HepG2 (cell line): Measurements from ENCODE around the gene MRPS34. TPM values are rescaled to one million over a fixed set of nuclear protein-coding genes. Genes with fewer than 3 reads are reported as not detected.
A peak's percentile ranks its signal among the peaks of the same experiment; 100 is the strongest.

Source experiments
- ARID2 ChIP-seq: sonication (generic); formaldehyde crosslinking; IDR thresholded peaks from 2 replicates; pipeline ENCODE4 v1.8.1; 2022; ENCODE audit warnings: mild to moderate bottlenecking, missing genetic modification reagents, borderline replicate concordance
- ASH2L ChIP-seq: fragments of 300-600, 200-600 bp; sonication (generic); IDR thresholded peaks from 2 replicates; pipeline ENCODE4 v1.7.0; 2017; ENCODE audit warnings: low read depth, mild to moderate bottlenecking, moderate library complexity, mixed read lengths, low read length; ENCODE audit not compliant: insufficient read length
- FIP1L1 ChIP-seq: fragments of 200-400 bp; formaldehyde crosslinking; IDR thresholded peaks from 2 replicates; pipeline ENCODE4 v1.6.1; 2018; ENCODE audit warnings: low read depth, mild to moderate bottlenecking, low read length, moderate library complexity, borderline replicate concordance; ENCODE audit not compliant: insufficient read depth
- FOXJ3 ChIP-seq: sonication (generic); formaldehyde crosslinking; IDR thresholded peaks from 2 replicates; pipeline ENCODE4 v1.4.0; 2020; ENCODE audit warnings: missing genetic modification reagents, mild to moderate bottlenecking, borderline replicate concordance
- FOXO4 ChIP-seq: sonication (generic); formaldehyde crosslinking; conservative IDR thresholded peaks from 2 replicates; pipeline ENCODE4 v1.8.1; 2023; ENCODE audit warnings: missing genetic modification reagents
- GABPA ChIP-seq, 2 experiments: IDR thresholded peaks; 2 replicates each; pipeline ENCODE4 v1.6.1; 2011 to 2016; ENCODE audit warnings: low read depth in 2 of 2, low read length in 1 of 2, missing biosample characterization in 1 of 2, missing genetic modification characterization in 1 of 2
- HES4 ChIP-seq: sonication (generic); formaldehyde crosslinking; IDR thresholded peaks from 2 replicates; pipeline ENCODE4 v1.9.0; 2021; ENCODE audit warnings: mild to moderate bottlenecking, missing genetic modification reagents, borderline replicate concordance
- KMT2A ChIP-seq: sonication (generic); formaldehyde crosslinking; IDR thresholded peaks from 2 replicates; pipeline ENCODE4 v1.4.0; 2020; ENCODE audit warnings: missing genetic modification reagents
- MTF2 ChIP-seq: sonication (generic); formaldehyde crosslinking; IDR thresholded peaks from 2 replicates; pipeline ENCODE4 v1.5.0; 2020; ENCODE audit warnings: missing genetic modification reagents, borderline replicate concordance
- MXI1 ChIP-seq: IDR thresholded peaks from 3 replicates; pipeline ENCODE4 v1.6.1; 2012; ENCODE audit warnings: low read depth, low read length, inconsistent platforms, borderline replicate concordance
- NCOA2 ChIP-seq: sonication (generic); formaldehyde crosslinking; IDR thresholded peaks from 2 replicates; pipeline ENCODE4 v1.8.0; 2022; ENCODE audit warnings: inconsistent platforms
- PBX3 ChIP-seq: sonication (generic); formaldehyde crosslinking; IDR thresholded peaks from 2 replicates; pipeline ENCODE4 v1.8.1; 2023; ENCODE audit warnings: missing genetic modification reagents, inconsistent platforms, borderline replicate concordance
- POLR2G ChIP-seq: fragments of 200-400 bp; formaldehyde crosslinking; IDR thresholded peaks from 2 replicates; pipeline ENCODE4 v1.6.1; 2018; ENCODE audit warnings: mild to moderate bottlenecking, low read depth, low read length, moderate library complexity
- RBFOX2 ChIP-seq: fragments of 200-400 bp; formaldehyde crosslinking; IDR thresholded peaks from 2 replicates; pipeline ENCODE4 v1.6.1; 2017; ENCODE audit warnings: low read depth, mild to moderate bottlenecking, low read length
- SNRNP70 ChIP-seq: fragments of 200-400 bp; formaldehyde crosslinking; IDR thresholded peaks from 2 replicates; pipeline ENCODE4 v1.6.1; 2017; ENCODE audit warnings: mild to moderate bottlenecking, low read depth, low read length, moderate library complexity
- ZBTB26 ChIP-seq: IDR thresholded peaks from 2 replicates; pipeline ENCODE4 v1.6.1; 2016; ENCODE audit warnings: missing compliant biosample characterization, missing genetic modification reagents, borderline replicate concordance
- ZGPAT ChIP-seq: IDR thresholded peaks from 2 replicates; pipeline ENCODE4 v1.6.1; 2016; ENCODE audit warnings: mild to moderate bottlenecking
- ZNF235 ChIP-seq: sonication (generic); formaldehyde crosslinking; IDR thresholded peaks from 2 replicates; pipeline ENCODE4 v1.8.1; 2023; ENCODE audit warnings: mild to moderate bottlenecking, missing genetic modification reagents, borderline replicate concordance
- ZNF382 ChIP-seq: sonication (generic); formaldehyde crosslinking; IDR thresholded peaks from 2 replicates; pipeline ENCODE4 v1.5.0; 2020; ENCODE audit warnings: missing genetic modification reagents, mild to moderate bottlenecking, borderline replicate concordance
- ZNF616 ChIP-seq: sonication (generic); formaldehyde crosslinking; IDR thresholded peaks from 2 replicates; pipeline ENCODE4 v1.5.0; 2020; ENCODE audit warnings: low read depth, mild to moderate bottlenecking, missing genetic modification reagents
- ZNF629 ChIP-seq: sonication (generic); formaldehyde crosslinking; conservative IDR thresholded peaks from 2 replicates; pipeline ENCODE4 v1.5.0; 2020; ENCODE audit warnings: missing genetic modification reagents
- ZNF891 ChIP-seq: sonication (generic); formaldehyde crosslinking; IDR thresholded peaks from 2 replicates; pipeline ENCODE4 v1.5.0; 2020; ENCODE audit warnings: mild to moderate bottlenecking, missing genetic modification reagents
- polyA plus RNA-seq, 8 experiments: library from polyadenylated mRNA; depleted of rRNA in 3 of 8; stranded (reverse) in 7 of 8; unstranded in 1 of 8; fragments of >200 nt; fragmentation: Illumina TruSeq in 4 of 8; extraction: Trizol in 4 of 8; gene quantifications; 2 replicates each; pipeline versions ENCODE4 v1.2.1 to v1.2.3, GENCODE V29; 2011 to 2016; ENCODE audit warnings: low read depth in 4 of 8, missing spikeins in 1 of 8, mixed read lengths in 1 of 8; ENCODE audit not compliant: insufficient read depth in 1 of 8
- total RNA-seq, 5 experiments: library from RNA; depleted of rRNA; stranded (reverse); fragments of >200 nt; fragmentation: Illumina TruSeq; extraction: Trizol; gene quantifications; 2 replicates each; pipeline ENCODE4 v1.2.3, GENCODE V29; 2016; ENCODE audit warnings: low read depth in 1 of 5

MRPS34 gene
- total and polyA plus RNA-seq, 2 of the 13 experiments (the other 11 are each of a cell fraction or from before 2014, with no cell fraction given) = 63.5 to 131 TPM

GRCh38 chr16:1782408-1783264, 9.7 kb upstream of the MRPS34 start, which contains the start of the genes NUBP2 and SPSB3 (continued):
- TF ChIP-seq ASH2L (no peak), FOXJ3 (CRISPR knock-in tag) (no peak), FIP1L1 (no peak), GABPA (IDR thresholded peaks at IDR 0.05; ENCODE audit: low read depth, low read length) (peak; percentile 93), GABPA (CRISPR knock-in tag; IDR thresholded peaks at IDR 0.05; ENCODE audit: low read depth) (peak; percentile 98), NCOA2 (CRISPR knock-in tag) (no peak), MTF2 (CRISPR knock-in tag) (no peak), ZNF235 (CRISPR knock-in tag) (no peak), ZNF891 (CRISPR knock-in tag) (no peak), POLR2G (peak; percentile 70), HES4 (CRISPR knock-in tag) (no peak; the same call in 1 of the 2 replicates), ZNF382 (CRISPR knock-in tag) (no peak), ZNF629 (CRISPR knock-in tag) (no peak), PBX3 (CRISPR knock-in tag) (peak; percentile 89; the same call in 1 of the 2 replicates), MXI1 (peak; percentile 44; the same call in 2 of the 3 replicates), RBFOX2 (peak; percentile 85), FOXO4 (CRISPR knock-in tag) (no peak), ZGPAT (peak; percentile 27; the same call in 1 of the 2 replicates), SNRNP70 (no peak), ZNF616 (no peak), ZBTB26 (no peak), ARID2 (no peak), KMT2A (CRISPR knock-in tag) (peak; percentile 82; the same call in 1 of the 2 replicates)
